Colonic mucosa (tissue), 4 donors: ENCODE measurements around the gene KRT1. TPM values are rescaled to one million over a fixed set of nuclear protein-coding genes. Genes with fewer than 3 reads are reported as not detected.

Experiments
- DNase-seq: peaks from one replicate; pipeline ENCODE4 v3.0.0-alpha.2; 2020
- H3K27ac ChIP-seq: fragments of 200-600 bp; one replicate; pipeline ENCODE4 v1.8.0; 2021
- H3K27me3 ChIP-seq: fragments of 200-600 bp; one replicate; pipeline ENCODE4 v1.8.0; 2021
- H3K36me3 ChIP-seq: fragments of 200-600 bp; one replicate; pipeline ENCODE4 v1.8.0; 2021
- H3K4me1 ChIP-seq: fragments of 200-600 bp; one replicate; pipeline ENCODE4 v1.8.0; 2021; ENCODE audit warnings: mild to moderate bottlenecking
- H3K4me3 ChIP-seq: fragments of 200-600 bp; one replicate; pipeline ENCODE4 v1.8.0; 2021
- H3K9ac ChIP-seq, 2 donors: one replicate each; pipeline ENCODE4 v1.7.0; 2013; ENCODE audit warnings: control low read depth in 2 of 2, low read depth in 2 of 2, low read length in 2 of 2
- H3K9me3 ChIP-seq: fragments of 200-600 bp; one replicate; pipeline ENCODE4 v1.8.0; 2021
- intact Hi-C: fragments of 100-400 bp; cut with DNase I; formaldehyde crosslinking; loops from one replicate; pipeline ENCODE4 v1.14.1; 2022
- total RNA-seq, 2 donors: library from RNA; stranded (reverse); fragmentation: NEBNext Ultra II Directional in 1 of 2; extraction: Animal tissue kit (Norgen Biotek cat#: 25700) in 1 of 2; gene quantifications; one replicate each; pipeline ENCODE4 v1.2.1, GENCODE V29; 2021
- TF ChIP-seq, protein P1 (sequence below): fragments of 200-600 bp; IDR thresholded peaks from one replicate; pipeline ENCODE4 v1.8.0; 2022; ENCODE audit warnings: antibody characterized with exemption, mild to moderate bottlenecking
- donor health status: healthy.
- donor health status: DM: no; HTN: no; CAD: no.
- donor health status: DM: no; HTN: no; CAD: no.

Gene KRT1
- total RNA-seq, 2 donors from 2014 or later, result 1.2 TPM; not detected in 1

DNA sequence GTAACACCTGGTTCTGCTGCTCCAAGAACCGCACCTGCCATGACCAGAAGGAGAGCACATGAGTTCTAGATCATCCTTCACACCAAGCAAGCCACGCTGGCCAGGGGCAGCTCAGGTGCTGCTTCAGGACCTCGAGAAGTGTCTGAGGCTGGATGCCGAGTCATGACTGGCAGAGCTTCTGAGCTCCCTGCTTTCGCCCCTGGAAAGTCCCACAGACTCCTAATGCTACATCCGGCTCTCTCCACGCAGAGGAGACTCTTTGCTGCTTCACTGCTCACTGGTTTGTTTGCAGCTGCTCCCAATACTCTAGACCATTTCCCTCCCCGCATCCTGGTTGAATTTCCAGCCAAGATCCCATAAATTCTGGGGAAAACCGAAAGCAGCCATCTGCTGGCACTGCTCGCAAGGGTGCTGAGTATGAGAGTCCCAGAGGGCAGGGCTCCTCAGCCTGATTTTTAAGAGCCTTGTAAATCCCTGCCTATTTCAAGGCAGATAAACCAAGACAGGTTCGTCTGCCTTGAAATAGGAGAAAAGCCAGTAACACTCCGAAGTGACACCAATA lies 29.6 kb downstream of the KRT1 start:
- DNase-seq, result peak; percentile 61
- Histone ChIP-seq H3K27me3 (no peaks in the 10 kb centered on the region), H3K4me3 (no peak overlapping the region), H3K9me3 (no peaks in the 10 kb centered on the region), H3K27ac (peak overlapping the region; percentile 45), H3K9ac (no peak overlapping the region), H3K4me1 (peaks cover 4% of the 10 kb centered on the region), H3K36me3 (no peaks in the 10 kb centered on the region)
- intact Hi-C loops, result no loop called here
- TF ChIP-seq, protein P1, sequence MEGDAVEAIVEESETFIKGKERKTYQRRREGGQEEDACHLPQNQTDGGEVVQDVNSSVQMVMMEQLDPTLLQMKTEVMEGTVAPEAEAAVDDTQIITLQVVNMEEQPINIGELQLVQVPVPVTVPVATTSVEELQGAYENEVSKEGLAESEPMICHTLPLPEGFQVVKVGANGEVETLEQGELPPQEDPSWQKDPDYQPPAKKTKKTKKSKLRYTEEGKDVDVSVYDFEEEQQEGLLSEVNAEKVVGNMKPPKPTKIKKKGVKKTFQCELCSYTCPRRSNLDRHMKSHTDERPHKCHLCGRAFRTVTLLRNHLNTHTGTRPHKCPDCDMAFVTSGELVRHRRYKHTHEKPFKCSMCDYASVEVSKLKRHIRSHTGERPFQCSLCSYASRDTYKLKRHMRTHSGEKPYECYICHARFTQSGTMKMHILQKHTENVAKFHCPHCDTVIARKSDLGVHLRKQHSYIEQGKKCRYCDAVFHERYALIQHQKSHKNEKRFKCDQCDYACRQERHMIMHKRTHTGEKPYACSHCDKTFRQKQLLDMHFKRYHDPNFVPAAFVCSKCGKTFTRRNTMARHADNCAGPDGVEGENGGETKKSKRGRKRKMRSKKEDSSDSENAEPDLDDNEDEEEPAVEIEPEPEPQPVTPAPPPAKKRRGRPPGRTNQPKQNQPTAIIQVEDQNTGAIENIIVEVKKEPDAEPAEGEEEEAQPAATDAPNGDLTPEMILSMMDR, result no peak

GRCh38 chr12:52649066-52649465 lies 31.1 kb downstream of the KRT1 start:
- no peak overlapping the region for H3K4me3 ChIP-seq
- H3K27ac ChIP-seq, result no peak overlapping the region
- DNase-seq, result no peak
- intact Hi-C loops, result no loop called here
- H3K36me3 ChIP-seq, result no peaks in the 10 kb centered on the region
- no peaks in the 10 kb centered on the region for H3K27me3 ChIP-seq
- no peaks in the 10 kb centered on the region for H3K9me3 ChIP-seq
- H3K4me1 ChIP-seq, result peaks cover 4% of the 10 kb centered on the region
- TF ChIP-seq, protein P1, result no peak
- H3K9ac ChIP-seq, result no peak overlapping the region

- Histone ChIP-seq H3K4me1 (peaks cover 4% of the 10 kb centered on the region), H3K27me3 (no peaks in the 10 kb centered on the region), H3K4me3 (no peak overlapping the region), H3K36me3 (no peaks in the 10 kb centered on the region), H3K9me3 (no peaks in the 10 kb centered on the region), H3K27ac (no peak overlapping the region), H3K9ac (no peak overlapping the region)
- no peak for DNase-seq
- TF ChIP-seq, protein P1, result no peak
- intact Hi-C loops, result no loop called here
Measured at GRCh38 chr12:52648012-52648550, 32.1 kb downstream of the KRT1 start.

- no peaks in the 10 kb centered on the region for H3K36me3 ChIP-seq
- peaks cover 4% of the 10 kb centered on the region for H3K4me1 ChIP-seq
- no peak overlapping the region for H3K9ac ChIP-seq
- TF ChIP-seq, protein P1, result no peak
- no peaks in the 10 kb centered on the region for H3K27me3 ChIP-seq
- intact Hi-C loops, result no loop called here
- H3K27ac ChIP-seq, result no peak overlapping the region
- H3K4me3 ChIP-seq, result no peak overlapping the region
- DNase-seq, result peak; percentile 11
- no peaks in the 10 kb centered on the region for H3K9me3 ChIP-seq
Measured at GRCh38 chr12:52647601-52648000, 32.6 kb downstream of the KRT1 start.

DNA sequence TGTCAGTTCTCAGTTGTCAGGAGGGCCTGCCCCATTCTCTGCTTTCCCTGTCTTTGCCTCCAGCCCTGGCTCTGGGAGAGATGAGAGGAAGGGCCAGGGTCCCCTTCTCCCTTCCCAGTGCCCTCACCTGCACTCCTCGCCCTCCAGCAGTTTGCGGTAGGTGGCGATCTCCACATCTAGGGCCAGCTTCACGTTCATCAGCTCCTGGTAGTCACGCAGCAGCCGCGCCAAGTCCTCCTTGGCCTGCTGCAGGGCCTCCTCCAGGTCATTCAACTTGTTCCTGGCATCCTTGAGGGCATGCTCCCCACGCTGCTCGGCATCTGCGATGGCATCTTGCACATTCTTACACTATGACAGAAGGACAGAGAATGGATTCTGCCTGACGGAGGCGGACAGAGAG lies 33.6 kb downstream of the KRT1 start:
- intact Hi-C loops, result no loop called here

More for the DNA sequence above, 33.6 kb downstream of the KRT1 start:
- TF ChIP-seq, protein P1, result no peak
- Histone ChIP-seq H3K4me1 (peaks cover 4% of the 10 kb centered on the region), H3K36me3 (no peaks in the 10 kb centered on the region), H3K9me3 (no peaks in the 10 kb centered on the region), H3K9ac (no peak overlapping the region), H3K27me3 (no peaks in the 10 kb centered on the region), H3K4me3 (no peak overlapping the region), H3K27ac (no peak overlapping the region)
- peak; percentile 13 for DNase-seq
